CD14-positive monocyte (primary cell): ENCODE data around the gene PDZRN3. TPM values are rescaled to one million over a fixed set of nuclear protein-coding genes. Genes with fewer than 3 reads are reported as not detected.

Experiments used
- DNase-seq, 3 donors: peaks; one replicate each; pipeline ENCODE4 v3.0.0-alpha.2; 2011 to 2022
- H2AFZ ChIP-seq: 2 replicates; pipeline ENCODE4 v1.6.0; 2012; ENCODE audit warnings: mild to moderate bottlenecking, low read depth, low read length, inconsistent platforms; ENCODE audit not compliant: insufficient read depth, poor library complexity, severe bottlenecking
- H3K27ac ChIP-seq, 2 donors: 1 replicate in 1 of 2; 2 replicates in 1 of 2; pipeline ENCODE4 v1.5.1; 2012 to 2013; ENCODE audit warnings: low read length in 2 of 2, control low read depth in 1 of 2, inconsistent platforms in 1 of 2, low read depth in 1 of 2, mild to moderate bottlenecking in 1 of 2
- H3K27me3 ChIP-seq, 2 donors: one replicate each; pipeline versions ENCODE4 v1.6.0 to v1.6.1; 2011 to 2013; ENCODE audit warnings: low read length in 2 of 2; ENCODE audit not compliant: control insufficient read depth in 2 of 2, insufficient read depth in 2 of 2
- H3K36me3 ChIP-seq, 2 donors: replicated peaks in 1 of 2; 1 replicate in 1 of 2; 2 replicates in 1 of 2; pipeline versions ENCODE4 v1.5.1 to v1.6.1; 2012 to 2013; ENCODE audit warnings: low read length in 2 of 2, control low read depth in 1 of 2, inconsistent platforms in 1 of 2, mild to moderate bottlenecking in 1 of 2; ENCODE audit not compliant: insufficient read depth in 2 of 2, control insufficient read depth in 1 of 2
- H3K4me1 ChIP-seq, 2 donors: 1 replicate in 1 of 2; 2 replicates in 1 of 2; pipeline versions ENCODE4 v1.5.1 to v1.6.1; 2012 to 2013; ENCODE audit warnings: low read length in 2 of 2, control low read depth in 1 of 2, inconsistent platforms in 1 of 2, mild to moderate bottlenecking in 1 of 2, moderate library complexity in 1 of 2; ENCODE audit not compliant: insufficient read depth in 2 of 2, control insufficient read depth in 1 of 2
- H3K4me2 ChIP-seq: replicated peaks from 2 replicates; pipeline ENCODE3; 2012; ENCODE audit warnings: low read length, moderate library complexity, mild to moderate bottlenecking; ENCODE audit not compliant: poor library complexity, severe bottlenecking; ENCODE audit errors: extremely low read depth
- H3K4me3 ChIP-seq, 3 experiments: fragments of 200-600 bp in 1 of 3; sonication (generic) in 1 of 3; replicated peaks in 1 of 3; 1 replicate in 2 of 3; 2 replicates in 1 of 3; pipeline ENCODE4 v1.5.1; 2011 to 2013; ENCODE audit warnings: low read length in 3 of 3, mild to moderate bottlenecking in 3 of 3, control low read depth in 2 of 3, low read depth in 2 of 3, inconsistent platforms in 1 of 3, moderate library complexity in 1 of 3
- H3K79me2 ChIP-seq: 2 replicates; pipeline ENCODE4 v1.6.0; 2012; ENCODE audit warnings: mild to moderate bottlenecking, control low read depth, inconsistent platforms, low read length, moderate library complexity; ENCODE audit not compliant: insufficient read depth
- H3K9ac ChIP-seq: 2 replicates; pipeline ENCODE4 v1.6.0; 2017; ENCODE audit warnings: low read length, mild to moderate bottlenecking; ENCODE audit not compliant: insufficient read depth, poor library complexity, severe bottlenecking
- H3K9me3 ChIP-seq, 2 donors: replicated peaks in 1 of 2; 1 replicate in 1 of 2; 2 replicates in 1 of 2; pipeline versions ENCODE4 v1.5.1 to v1.6.1; 2012 to 2013; ENCODE audit warnings: low read length in 2 of 2, control low read depth in 1 of 2; ENCODE audit not compliant: control insufficient read depth in 1 of 2, insufficient read depth in 1 of 2
- H4K20me1 ChIP-seq: 2 replicates; pipeline ENCODE4 v1.6.0; 2012; ENCODE audit warnings: mild to moderate bottlenecking, low read length, control low read depth, moderate library complexity; ENCODE audit not compliant: insufficient read depth
- H3K27ac Mint-ChIP-seq, 7 donors: one replicate each; pipeline ENCODE4 v1.8.0; 2020; ENCODE audit warnings: mild to moderate bottlenecking in 7 of 7, mixed read lengths in 7 of 7, moderate library complexity in 6 of 7, inconsistent platforms in 2 of 7
- H3K27me3 Mint-ChIP-seq, 3 donors: one replicate each; pipeline ENCODE4 v1.8.0; 2021 to 2022; ENCODE audit warnings: low read depth in 3 of 3, mild to moderate bottlenecking in 3 of 3, mixed read lengths in 3 of 3, moderate library complexity in 3 of 3, inconsistent platforms in 1 of 3
- H3K36me3 Mint-ChIP-seq, 2 donors: one replicate each; pipeline ENCODE4 v1.8.0; 2020; ENCODE audit warnings: mixed read lengths in 2 of 2, inconsistent platforms in 1 of 2, mild to moderate bottlenecking in 1 of 2
- H3K4me1 Mint-ChIP-seq: one replicate; pipeline ENCODE4 v1.8.0; 2020; ENCODE audit warnings: mild to moderate bottlenecking, mixed read lengths
- H3K4me3 Mint-ChIP-seq, 2 donors: one replicate each; pipeline ENCODE4 v1.8.0; 2020; ENCODE audit warnings: mild to moderate bottlenecking in 2 of 2, mixed read lengths in 2 of 2, moderate library complexity in 1 of 2
- H3K9me3 Mint-ChIP-seq, 7 donors: one replicate each; pipeline ENCODE4 v1.8.0; 2020 to 2022; ENCODE audit warnings: mixed read lengths in 7 of 7, mild to moderate bottlenecking in 6 of 7, moderate library complexity in 6 of 7, inconsistent platforms in 2 of 7
- WGBS: methylation state at CpG from one replicate; pipeline ENCODE4 v1.1.5; 2013; ENCODE audit warnings: missing lambda C conversion rate; ENCODE audit not compliant: insufficient coverage; 5-methylcytosine and 5-hydroxymethylcytosine counted together
- intact Hi-C, 2 donors: fragments of 100-400 bp; cut with micrococcal nuclease; formaldehyde crosslinking; loops; one replicate each; pipeline versions ENCODE4 v1.15.0 to v1.15.1; 2023
- polyA plus RNA-seq, 3 donors: library from polyadenylated mRNA; depleted of rRNA in 1 of 3; unstranded in 2 of 3; stranded (reverse) in 1 of 3; fragments of 300-500 nt in 2 of 3; fragments of >200 nt in 1 of 3; fragmentation: Illumina TruSeq in 2 of 3; gene quantifications; 1 replicate in 2 of 3; 2 replicates in 1 of 3; pipeline ENCODE4 v1.2.3, GENCODE V29; 2012 to 2021
- TF ChIP-seq, protein P1 (sequence below): fragments of 200-600 bp; IDR thresholded peaks from one replicate; pipeline ENCODE4 v1.8.0; 2022; ENCODE audit warnings: antibody characterized with exemption, mild to moderate bottlenecking

PDZRN3 gene
- polyA plus RNA-seq, 3 donors, result not detected

GRCh38 chr3:73405000-73405399, 219.7 kb downstream of the PDZRN3 start:
- H3K4me1 Mint-ChIP-seq, result peaks cover 2% of the 10 kb centered on the region
- Histone ChIP-seq H3K4me2 (no peak overlapping the region), H3K4me3 (no peak overlapping the region), H3K9ac (no peak overlapping the region), H3K9me3 (no peaks in the 10 kb centered on the region), H4K20me1 (no peaks in the 10 kb centered on the region), H3K79me2 (no peaks in the 10 kb centered on the region), H3K27ac (no peak overlapping the region), H3K4me1 (no peaks in the 10 kb centered on the region), H2AFZ (no peak overlapping the region), H3K36me3 (no peaks in the 10 kb centered on the region), H3K27me3 (no peaks in the 10 kb centered on the region)
- H3K27ac Mint-ChIP-seq, result no peak overlapping the region
- intact Hi-C loops, result no loop called here
- TF ChIP-seq, protein P1, sequence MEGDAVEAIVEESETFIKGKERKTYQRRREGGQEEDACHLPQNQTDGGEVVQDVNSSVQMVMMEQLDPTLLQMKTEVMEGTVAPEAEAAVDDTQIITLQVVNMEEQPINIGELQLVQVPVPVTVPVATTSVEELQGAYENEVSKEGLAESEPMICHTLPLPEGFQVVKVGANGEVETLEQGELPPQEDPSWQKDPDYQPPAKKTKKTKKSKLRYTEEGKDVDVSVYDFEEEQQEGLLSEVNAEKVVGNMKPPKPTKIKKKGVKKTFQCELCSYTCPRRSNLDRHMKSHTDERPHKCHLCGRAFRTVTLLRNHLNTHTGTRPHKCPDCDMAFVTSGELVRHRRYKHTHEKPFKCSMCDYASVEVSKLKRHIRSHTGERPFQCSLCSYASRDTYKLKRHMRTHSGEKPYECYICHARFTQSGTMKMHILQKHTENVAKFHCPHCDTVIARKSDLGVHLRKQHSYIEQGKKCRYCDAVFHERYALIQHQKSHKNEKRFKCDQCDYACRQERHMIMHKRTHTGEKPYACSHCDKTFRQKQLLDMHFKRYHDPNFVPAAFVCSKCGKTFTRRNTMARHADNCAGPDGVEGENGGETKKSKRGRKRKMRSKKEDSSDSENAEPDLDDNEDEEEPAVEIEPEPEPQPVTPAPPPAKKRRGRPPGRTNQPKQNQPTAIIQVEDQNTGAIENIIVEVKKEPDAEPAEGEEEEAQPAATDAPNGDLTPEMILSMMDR, result no peak
- peaks cover 0 to 3% (median 3%) of the 10 kb centered on the region in 3 donors for H3K27me3 Mint-ChIP-seq
- no peak overlapping the region for H3K4me3 Mint-ChIP-seq
- H3K36me3 Mint-ChIP-seq, result no peaks in the 10 kb centered on the region
- peaks cover 0 to 1% (median 0%) of the 10 kb centered on the region in 7 donors for H3K9me3 Mint-ChIP-seq
- no peak for DNase-seq
- no CpG with 5 or more reads among the region's 4 CpGs for WGBS

- H3K79me2 ChIP-seq, result no peaks in the 10 kb centered on the region
- no peak overlapping the region for H2AFZ ChIP-seq
- WGBS, result 100% methylated on average over 1 of the region's 5 CpGs
- H3K27ac Mint-ChIP-seq, result no peak overlapping the region
- no peak for DNase-seq
- intact Hi-C loops, result no loop called here
- H3K36me3 ChIP-seq, result no peaks in the 10 kb centered on the region
- TF ChIP-seq, protein P1, result no peak
- no peaks in the 10 kb centered on the region for H3K36me3 Mint-ChIP-seq
- no peaks in the 10 kb centered on the region for H3K27me3 ChIP-seq
- peaks cover 2% of the 10 kb centered on the region for H3K4me1 Mint-ChIP-seq
- H3K9me3 Mint-ChIP-seq, result peaks cover 0 to 1% (median 0%) of the 10 kb centered on the region in 7 donors
- H3K27me3 Mint-ChIP-seq, result peaks cover 0 to 3% (median 3%) of the 10 kb centered on the region in 3 donors
- H3K9ac ChIP-seq, result no peak overlapping the region
- H3K4me3 Mint-ChIP-seq, result no peak overlapping the region
- H4K20me1 ChIP-seq, result no peaks in the 10 kb centered on the region
- H3K4me2 ChIP-seq, result no peak overlapping the region
- H3K4me3 ChIP-seq, result no peak overlapping the region
- H3K9me3 ChIP-seq, result no peaks in the 10 kb centered on the region
- H3K4me1 ChIP-seq, result no peaks in the 10 kb centered on the region
- H3K27ac ChIP-seq, result no peak overlapping the region
These were observed 220.3 kb downstream of the PDZRN3 start for GRCh38 chr3:73404435-73404834.
